ENCODE results near the gene ACSS1. TPM values are rescaled to one million over a fixed set of nuclear protein-coding genes. Genes with fewer than 3 reads are reported as not detected.

The ACSS1 gene
- total RNA-seq, 1 experiment from 2014 or later: 2.3 TPM

- no peak for DNase-seq
- no peak for ATAC-seq
- peaks cover 34% of the 10 kb centered on the region for H3K36me3 ChIP-seq (ENCODE audit: low read depth, low read length)
- H3K9me2 ChIP-seq (replicated peaks; ENCODE audit: low read length): no peaks in the 10 kb centered on the region
- ChIA-PET CTCF (no interaction called here), POLR2A (ENCODE audit: unreplicated experiment) (no interaction called here)
- no peaks in the 10 kb centered on the region for H3K9me3 ChIP-seq (ENCODE audit: low read length)
- no peak overlapping the region for H2AFZ ChIP-seq (ENCODE audit: low read length)
- no peaks in the 10 kb centered on the region for H3K27me3 ChIP-seq (ENCODE audit: low read length)
- H3K4me3 ChIP-seq (ENCODE audit: low read length): no peak overlapping the region
- no TSS peak for BruUV-seq (replicated peaks)
- H3K4me1 ChIP-seq (ENCODE audit: insufficient read depth, low read length): no peaks in the 10 kb centered on the region
- no peaks in the 10 kb centered on the region for H4K20me1 ChIP-seq (ENCODE audit: low read length)
- no peak for TF ChIP-seq EZH2phosphoT487 (IDR thresholded peaks at IDR 0.05; ENCODE audit: borderline replicate concordance, low read length)
- no peak for TF ChIP-seq CTCF (conservative IDR thresholded peaks at IDR 0.05; ENCODE audit: low read depth, low read length)
- no peak for TF ChIP-seq EZH2 (IDR thresholded peaks at IDR 0.05; ENCODE audit: low read length, unreplicated experiment)
- H3K27ac ChIP-seq (ENCODE audit: low read length): no peak overlapping the region
- no peaks in the 10 kb centered on the region for H3F3A ChIP-seq (ENCODE audit: low read length, unreplicated experiment)
- intact Hi-C loops (cut with micrococcal nuclease): no loop called here
- peaks cover 5% of the 10 kb centered on the region; the same call in 1 of the 2 replicates for H3K79me2 ChIP-seq (ENCODE audit: low read length)
- no peak overlapping the region for H3K9ac ChIP-seq (ENCODE audit: low read length)
- no peak overlapping the region for H3K4me2 ChIP-seq (ENCODE audit: low read length)
These were observed 86.4 kb downstream of the ACSS1 start for GRCh38 chr20:24971376-24972101.

DNA sequence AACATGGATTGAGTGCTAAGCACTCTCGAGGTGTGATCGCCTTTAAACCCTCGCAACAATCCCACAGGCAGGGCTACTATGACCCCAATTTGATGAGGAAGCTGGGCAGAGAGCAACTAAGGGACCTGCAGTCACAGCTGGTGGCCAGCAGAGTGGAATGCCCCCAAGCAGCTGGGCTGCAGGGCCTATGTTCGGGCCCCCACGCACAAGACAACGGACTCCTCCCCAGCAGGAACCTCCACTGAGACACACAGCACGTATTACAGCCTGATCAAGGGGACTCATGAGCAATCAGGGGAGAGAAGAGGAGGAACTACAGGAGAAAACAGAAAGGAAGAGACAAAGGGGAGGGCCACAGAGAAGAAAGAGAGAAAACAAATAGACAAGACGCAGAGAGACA lies 87.2 kb downstream of the ACSS1 start:
- Histone ChIP-seq H3K4me1 (ENCODE audit: insufficient read depth, low read length) (no peaks in the 10 kb centered on the region), H3K36me3 (ENCODE audit: low read depth, low read length) (peaks cover 26% of the 10 kb centered on the region), H3K9me3 (ENCODE audit: low read length) (no peaks in the 10 kb centered on the region), H3F3A (ENCODE audit: low read length, unreplicated experiment) (no peaks in the 10 kb centered on the region), H2AFZ (ENCODE audit: low read length) (no peak overlapping the region), H4K20me1 (ENCODE audit: low read length) (no peaks in the 10 kb centered on the region), H3K27me3 (ENCODE audit: low read length) (no peaks in the 10 kb centered on the region), H3K27ac (ENCODE audit: low read length) (no peak overlapping the region), H3K79me2 (ENCODE audit: low read length) (peaks cover 5% of the 10 kb centered on the region; the same call in 1 of the 2 replicates), H3K4me3 (ENCODE audit: low read length) (no peak overlapping the region), H3K9ac (ENCODE audit: low read length) (no peak overlapping the region), H3K9me2 (replicated peaks; ENCODE audit: low read length) (no peaks in the 10 kb centered on the region), H3K4me2 (ENCODE audit: low read length) (no peak overlapping the region)
- BruUV-seq (replicated peaks): no TSS peak
- no peak for ATAC-seq
- intact Hi-C loops (cut with micrococcal nuclease): no loop called here
- POLR2A ChIA-PET (ENCODE audit: unreplicated experiment): no interaction called here
- TF ChIP-seq CTCF (conservative IDR thresholded peaks at IDR 0.05; ENCODE audit: low read depth, low read length): no peak
- no peak for TF ChIP-seq EZH2phosphoT487 (IDR thresholded peaks at IDR 0.05; ENCODE audit: borderline replicate concordance, low read length)
- no peak for TF ChIP-seq EZH2 (IDR thresholded peaks at IDR 0.05; ENCODE audit: low read length, unreplicated experiment)
- DNase-seq: no peak
- CTCF ChIA-PET: no interaction called here

DNA sequence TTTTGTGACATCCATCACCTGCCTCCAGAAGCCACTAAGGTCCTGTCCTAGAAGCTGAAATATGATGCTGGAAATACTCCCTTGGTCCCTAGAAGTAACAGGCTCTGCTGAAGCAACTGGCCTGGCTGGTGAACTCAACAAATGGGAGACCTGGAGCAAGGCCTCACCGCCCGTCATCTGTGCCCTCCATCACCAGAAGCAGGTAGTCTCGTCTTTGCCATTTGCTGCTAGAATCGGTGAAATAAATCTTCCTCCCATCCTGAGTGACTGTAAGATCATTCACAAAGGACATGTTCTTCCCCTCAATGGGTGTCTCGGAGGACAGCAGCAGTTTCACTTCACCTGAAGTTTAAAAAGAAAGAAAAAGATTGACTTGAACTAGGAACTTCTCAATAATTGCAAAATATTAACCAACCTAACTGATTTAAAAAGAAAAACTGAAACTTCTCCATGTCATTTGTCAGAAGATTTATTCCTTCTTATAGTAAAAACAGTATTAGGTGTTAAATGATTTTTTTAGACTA lies 87.8 kb downstream of the ACSS1 start:
- CTCF ChIA-PET: no interaction called here
- Histone ChIP-seq H3K27me3 (ENCODE audit: low read length) (no peaks in the 10 kb centered on the region), H3K4me1 (ENCODE audit: insufficient read depth, low read length) (no peaks in the 10 kb centered on the region), H4K20me1 (ENCODE audit: low read length) (no peaks in the 10 kb centered on the region), H3K4me3 (ENCODE audit: low read length) (no peak overlapping the region), H3K79me2 (ENCODE audit: low read length) (peaks cover 5% of the 10 kb centered on the region; the same call in 1 of the 2 replicates), H3K9ac (ENCODE audit: low read length) (no peak overlapping the region), H3K4me2 (ENCODE audit: low read length) (no peak overlapping the region), H3K9me2 (replicated peaks; ENCODE audit: low read length) (no peaks in the 10 kb centered on the region), H3F3A (ENCODE audit: low read length, unreplicated experiment) (no peaks in the 10 kb centered on the region), H3K9me3 (ENCODE audit: low read length) (no peaks in the 10 kb centered on the region), H2AFZ (ENCODE audit: low read length) (no peak overlapping the region), H3K36me3 (ENCODE audit: low read depth, low read length) (peaks cover 25% of the 10 kb centered on the region; the same call in 1 of the 2 replicates), H3K27ac (ENCODE audit: low read length) (no peak overlapping the region)
- no peak for DNase-seq
- BruUV-seq (replicated peaks): no TSS peak
- intact Hi-C loops (cut with micrococcal nuclease): no loop called here
- POLR2A ChIA-PET (ENCODE audit: unreplicated experiment): no interaction called here
- ATAC-seq: no peak
- TF ChIP-seq EZH2 (IDR thresholded peaks at IDR 0.05; ENCODE audit: low read length, unreplicated experiment) (no peak), EZH2phosphoT487 (IDR thresholded peaks at IDR 0.05; ENCODE audit: borderline replicate concordance, low read length) (no peak), CTCF (conservative IDR thresholded peaks at IDR 0.05; ENCODE audit: low read depth, low read length) (no peak)
